Measurements from ENCODE around the gene APH1A. TPM values are rescaled to one million over a fixed set of nuclear protein-coding genes. Genes with fewer than 3 reads are reported as not detected.

APH1A gene
- total and polyA plus RNA-seq, 12 donors: 52.9 to 86.9 (median 65.7) TPM

DNA sequence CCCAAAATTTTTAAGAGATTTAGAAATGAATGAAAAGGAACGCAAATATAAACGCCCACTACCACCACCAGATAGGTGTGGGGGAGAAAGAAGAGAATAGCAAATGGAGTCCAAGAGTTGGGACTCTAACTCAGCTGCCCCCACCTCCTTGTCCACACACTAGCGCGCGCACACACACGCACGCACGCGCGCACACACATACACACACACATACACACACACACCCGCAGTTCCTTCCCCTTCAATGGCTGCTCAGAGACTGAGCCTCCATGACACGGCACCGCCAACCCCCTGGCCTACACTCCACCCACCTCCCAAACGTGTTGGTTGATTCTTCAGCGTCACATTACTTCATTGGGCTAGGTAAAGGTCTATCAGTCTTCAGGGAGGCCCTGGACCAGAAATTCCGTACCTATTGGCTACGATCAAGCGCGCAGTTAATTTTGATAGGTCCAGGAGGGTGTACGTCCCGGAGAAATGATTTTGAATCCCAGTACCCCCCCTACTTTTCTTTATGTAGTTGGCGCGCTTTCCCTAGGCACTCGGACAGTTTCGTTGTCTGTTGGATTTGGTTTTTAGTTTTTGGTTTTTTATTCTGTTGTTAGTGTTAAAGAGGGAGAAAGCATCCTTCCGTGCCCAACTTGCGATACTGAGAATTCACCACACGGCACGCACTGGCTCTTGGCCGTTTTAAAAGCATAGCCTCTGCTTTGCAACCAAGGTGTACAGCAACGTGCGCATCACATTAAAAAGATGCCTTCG lies 32.8 kb downstream of the APH1A start, which contains the start of gene ANP32E:
Gene ANP32E (minus strand): TSS at position 261 of the 762 bp plus-strand sequence. CDS start 326 bp downstream, outside the sequence.
- Histone ChIP-seq H3K36me3 (peaks cover 0 to 7% (median 0%) of the 10 kb centered on the region in 9 donors), H3K4me1 (peaks cover 0 to 20% (median 15%) of the 10 kb centered on the region in 9 donors), H3K4me3 (peak within 1 kb of the TSS; percentile 80 to 97 (median 90)), H3K27ac (peak within 1 kb of the TSS; percentile 87 to 100 (median 98)), H3K27me3 (no peaks in the 10 kb centered on the region), H3K9me3 (no peaks in the 10 kb centered on the region)
- intact Hi-C loops (cut with DNase I): loop anchor here in 2 of 10 donors (2.0 to 5.0 kb wide), 2 partner anchors 21 to 36 kb away; partner anchors contain the start of gene C1orf54 (in 1 of the 2)
- peak in 2 of 9 donors; percentile 7 to 25 for TF ChIP-seq CTCF (IDR thresholded peaks at IDR 0.05)
- 0% methylated on average over 33 of the region's 33 CpGs for WGBS, 2 donors
- ATAC-seq (peak; percentile 95 to 98 (median 97)), DNase-seq (peak; percentile 91 to 97)

GRCh38 chr1:150235294-150235851 lies 33.4 kb downstream of the APH1A start:
- Histone ChIP-seq H3K27me3 (no peaks in the 10 kb centered on the region), H3K36me3 (peaks cover 0 to 14% (median 0%) of the 10 kb centered on the region in 9 donors), H3K27ac (peak overlapping the region; percentile 87 to 100 (median 98)), H3K9me3 (no peaks in the 10 kb centered on the region), H3K4me3 (peak overlapping the region; percentile 80 to 97 (median 90)), H3K4me1 (peaks cover 0 to 20% (median 15%) of the 10 kb centered on the region in 9 donors)
- TF ChIP-seq CTCF (IDR thresholded peaks at IDR 0.05): peak in 1 of 9 donors; percentile 25
- 0 to 1% methylated on average over 26 to 27 of the region's 27 CpGs for WGBS, 2 donors
- intact Hi-C loops (cut with DNase I): loop anchor here in 2 of 10 donors (2.0 to 5.0 kb wide), 2 partner anchors 21 to 37 kb away; partner anchors contain the start of gene C1orf54 (in 1 of the 2)
- DNase-seq: peak; percentile 21 to 28
- peak; percentile 12 to 56 (median 24) for ATAC-seq

DNA sequence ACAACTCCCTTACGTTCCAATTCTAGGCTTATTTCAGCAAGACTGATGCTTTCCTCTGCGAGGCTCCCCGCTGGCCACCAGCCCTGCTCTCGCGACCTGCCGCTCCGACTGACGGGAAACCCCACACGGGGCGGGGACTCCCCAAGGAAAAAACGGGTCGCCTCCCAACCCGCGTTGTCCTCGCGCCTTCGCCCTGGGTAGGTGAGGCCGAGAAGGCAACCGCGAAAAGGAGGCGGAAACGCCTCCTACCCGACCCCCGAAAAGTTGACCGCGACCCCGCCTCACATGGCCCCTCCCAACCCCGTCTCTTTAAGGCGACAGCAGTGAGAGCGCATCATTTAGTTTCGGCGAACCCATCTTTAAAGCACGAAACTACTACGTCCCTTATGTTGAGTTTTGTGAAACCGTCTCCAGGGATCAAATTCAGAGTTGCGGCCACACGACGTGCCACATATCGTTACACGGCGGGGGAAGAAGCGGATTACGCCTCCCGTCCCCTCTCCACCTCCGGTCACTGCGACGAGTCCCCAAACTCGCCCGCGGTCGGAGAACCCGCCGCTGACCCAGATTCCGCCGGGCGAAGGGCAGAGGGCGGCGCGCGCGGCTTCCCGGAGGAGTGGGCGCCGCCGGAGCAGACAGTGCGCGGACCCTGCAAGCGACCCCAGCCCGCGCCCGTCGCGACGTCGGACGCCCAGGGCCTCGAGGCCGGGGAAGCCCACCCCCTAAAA lies 34.1 kb downstream of the APH1A start:
- intact Hi-C loops (cut with DNase I): loop anchor here in 2 of 10 donors (2.0 to 5.0 kb wide), 2 partner anchors 20 to 38 kb away; partner anchors contain the start of gene C1orf54 (in 1 of the 2)

More for the DNA sequence above, 34.1 kb downstream of the APH1A start:
- H3K4me3 ChIP-seq: peak overlapping the region; percentile 80 to 97 (median 90)
- peak overlapping the region; percentile 87 to 100 (median 98) for H3K27ac ChIP-seq
- H3K27me3 ChIP-seq: no peaks in the 10 kb centered on the region
- WGBS, 2 donors: 0% methylated on average over 78 of the region's 78 CpGs
- no peak for TF ChIP-seq CTCF (IDR thresholded peaks at IDR 0.05)
- peak; percentile 59 to 75 (median 68) for ATAC-seq
- H3K9me3 ChIP-seq: no peaks in the 10 kb centered on the region
- peaks cover 0 to 20% (median 0%) of the 10 kb centered on the region in 9 donors for H3K36me3 ChIP-seq
- peaks cover 0 to 20% (median 15%) of the 10 kb centered on the region in 9 donors for H3K4me1 ChIP-seq
- peak; percentile 82 to 84 for DNase-seq

All from heart right ventricle (tissue), 16 donors.